WERI-Rb-1 (cell line): ENCODE data around the gene PCED1A.
"Not testable (repeated sequence)": the region's sequence is repeated elsewhere in the genome, so short reads cannot be mapped to it uniquely, and the experiment has no call there.

Experiments
- DNase-seq: peaks from one replicate; pipeline ENCODE4 v3.0.0-alpha.2; 2020
- H3K27ac ChIP-seq: fragments of 250-450 bp; sonication (Bioruptor Pico); 2 replicates; pipeline ENCODE4 v1.5.1; 2020; ENCODE audit warnings: mild to moderate bottlenecking, moderate library complexity
- H3K27me3 ChIP-seq: fragments of 250-450 bp; sonication (Bioruptor Pico); 2 replicates; pipeline ENCODE4 v1.5.1; 2021; ENCODE audit warnings: mild to moderate bottlenecking, low read depth, moderate library complexity; ENCODE audit not compliant: insufficient read depth, severe bottlenecking
- H3K36me3 ChIP-seq: fragments of 250-450 bp; sonication (Bioruptor Pico); 2 replicates; pipeline ENCODE4 v1.5.1; 2020; ENCODE audit warnings: mild to moderate bottlenecking, moderate library complexity
- H3K4me3 ChIP-seq: 2 replicates; pipeline ENCODE4 v1.5.1; 2011; ENCODE audit warnings: low read depth, mild to moderate bottlenecking, control low read depth, low read length
- H3K9me3 ChIP-seq: fragments of 250-450 bp; sonication (Bioruptor Pico); 2 replicates; pipeline ENCODE4 v1.5.1; 2021; ENCODE audit warnings: mild to moderate bottlenecking, moderate library complexity; ENCODE audit not compliant: severe bottlenecking
- TF ChIP-seq, protein P1 (sequence below): IDR thresholded peaks from 2 replicates; pipeline ENCODE4 v1.5.1; 2011; ENCODE audit warnings: low read depth, mild to moderate bottlenecking, control low read depth, inconsistent platforms, low read length

PCED1A gene

DNA sequence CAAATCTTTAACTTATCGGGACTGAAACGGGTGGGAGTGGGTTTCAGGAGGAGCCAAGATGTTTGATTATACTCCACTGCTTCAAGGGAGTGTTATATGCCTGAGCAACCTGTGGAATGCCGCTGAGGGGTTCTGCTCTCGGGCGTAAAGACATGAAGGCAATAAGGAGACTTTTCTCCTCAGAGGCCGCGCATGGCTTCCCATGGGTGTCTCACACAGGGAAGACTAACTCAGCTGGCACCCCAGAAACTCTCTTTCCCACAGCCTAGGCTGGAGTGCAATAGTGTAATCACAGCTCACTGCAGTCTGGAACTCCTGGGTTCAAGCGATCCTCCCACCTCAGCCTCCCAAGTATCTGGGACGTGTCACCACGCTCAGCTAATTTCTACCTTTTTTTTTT is 30.8 kb downstream of the PCED1A start:
- Histone ChIP-seq H3K4me3 (no peak overlapping the region), H3K27ac (no peak overlapping the region; the same call in 1 of the 2 replicates), H3K36me3 (no peaks in the 10 kb centered on the region), H3K9me3 (peaks cover 15% of the 10 kb centered on the region), H3K27me3 (no peaks in the 10 kb centered on the region)
- no peak for DNase-seq
- TF ChIP-seq, protein P1, sequence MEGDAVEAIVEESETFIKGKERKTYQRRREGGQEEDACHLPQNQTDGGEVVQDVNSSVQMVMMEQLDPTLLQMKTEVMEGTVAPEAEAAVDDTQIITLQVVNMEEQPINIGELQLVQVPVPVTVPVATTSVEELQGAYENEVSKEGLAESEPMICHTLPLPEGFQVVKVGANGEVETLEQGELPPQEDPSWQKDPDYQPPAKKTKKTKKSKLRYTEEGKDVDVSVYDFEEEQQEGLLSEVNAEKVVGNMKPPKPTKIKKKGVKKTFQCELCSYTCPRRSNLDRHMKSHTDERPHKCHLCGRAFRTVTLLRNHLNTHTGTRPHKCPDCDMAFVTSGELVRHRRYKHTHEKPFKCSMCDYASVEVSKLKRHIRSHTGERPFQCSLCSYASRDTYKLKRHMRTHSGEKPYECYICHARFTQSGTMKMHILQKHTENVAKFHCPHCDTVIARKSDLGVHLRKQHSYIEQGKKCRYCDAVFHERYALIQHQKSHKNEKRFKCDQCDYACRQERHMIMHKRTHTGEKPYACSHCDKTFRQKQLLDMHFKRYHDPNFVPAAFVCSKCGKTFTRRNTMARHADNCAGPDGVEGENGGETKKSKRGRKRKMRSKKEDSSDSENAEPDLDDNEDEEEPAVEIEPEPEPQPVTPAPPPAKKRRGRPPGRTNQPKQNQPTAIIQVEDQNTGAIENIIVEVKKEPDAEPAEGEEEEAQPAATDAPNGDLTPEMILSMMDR = no peak

DNA sequence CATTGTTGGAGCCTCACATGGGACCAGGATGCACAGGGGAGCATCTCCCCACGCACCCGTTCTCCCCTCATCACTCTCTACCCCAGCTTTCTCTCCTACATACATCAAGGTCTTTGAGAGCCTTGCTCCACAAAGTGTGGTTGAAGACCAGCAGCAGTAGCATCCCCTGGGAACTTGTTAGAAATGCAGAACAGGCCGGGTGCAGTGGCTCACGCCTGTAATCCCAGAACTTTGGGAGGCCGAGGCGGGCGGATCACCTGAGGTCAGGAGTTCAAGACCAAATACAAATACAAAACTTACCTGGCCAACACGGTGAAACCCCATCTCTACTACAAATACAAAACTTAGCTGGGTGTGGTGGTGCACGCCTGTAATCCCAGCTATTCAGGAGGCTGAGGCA is 32.5 kb downstream of the PCED1A start:
- not testable (repeated sequence) for H3K36me3 ChIP-seq, H3K27ac ChIP-seq, H3K27me3 ChIP-seq, DNase-seq, H3K4me3 ChIP-seq
- H3K9me3 ChIP-seq = peaks cover 15% of the 10 kb centered on the region

DNA sequence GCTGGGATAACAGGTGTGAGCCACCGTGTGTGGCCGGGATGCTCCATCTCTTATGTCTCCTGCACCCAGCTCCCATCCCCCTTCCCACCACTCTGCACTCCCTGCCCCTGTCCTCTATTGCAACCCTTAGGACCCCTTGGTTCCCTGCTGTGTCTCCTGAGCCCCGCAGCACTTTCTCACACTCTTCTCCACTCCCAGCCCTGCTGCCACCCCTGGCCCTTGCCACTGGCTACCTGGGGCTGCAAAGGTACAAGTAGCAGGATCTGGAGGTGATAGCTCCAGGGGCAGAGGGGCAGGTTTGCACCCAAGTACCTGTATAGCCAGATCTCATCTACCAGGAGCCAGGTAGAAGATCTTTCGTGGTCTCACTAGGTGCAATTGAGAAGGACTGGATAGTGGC is 33.4 kb downstream of the PCED1A start:
- Histone ChIP-seq H3K36me3 (no peaks in the 10 kb centered on the region), H3K27ac (no peak overlapping the region), H3K9me3 (peaks cover 11% of the 10 kb centered on the region), H3K27me3 (no peaks in the 10 kb centered on the region), H3K4me3 (no peak overlapping the region)
- TF ChIP-seq, protein P1 = no peak
- DNase-seq = no peak

DNA sequence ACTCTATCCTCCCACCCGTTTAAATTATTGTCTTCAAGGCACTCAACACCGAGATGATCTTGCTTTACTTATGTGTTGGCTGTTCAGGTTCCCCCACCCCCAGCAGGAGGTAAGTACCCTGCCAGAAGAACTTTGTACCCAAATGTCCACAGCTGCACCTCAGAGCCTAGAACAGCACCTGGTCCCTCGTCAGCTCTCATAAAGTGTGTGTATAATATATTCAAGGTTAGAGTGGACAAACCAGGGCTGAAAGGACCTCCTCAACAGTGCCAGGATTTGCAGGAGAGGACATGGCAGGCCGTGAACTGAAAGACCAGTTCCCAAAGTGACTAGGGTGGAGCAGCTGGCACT is 34.1 kb downstream of the PCED1A start:
- peaks cover 6% of the 10 kb centered on the region for H3K9me3 ChIP-seq
- H3K4me3 ChIP-seq = no peak overlapping the region
- TF ChIP-seq, protein P1 = no peak
- H3K27ac ChIP-seq = no peak overlapping the region
- no peak for DNase-seq
- no peaks in the 10 kb centered on the region for H3K36me3 ChIP-seq
- H3K27me3 ChIP-seq = no peaks in the 10 kb centered on the region

DNA sequence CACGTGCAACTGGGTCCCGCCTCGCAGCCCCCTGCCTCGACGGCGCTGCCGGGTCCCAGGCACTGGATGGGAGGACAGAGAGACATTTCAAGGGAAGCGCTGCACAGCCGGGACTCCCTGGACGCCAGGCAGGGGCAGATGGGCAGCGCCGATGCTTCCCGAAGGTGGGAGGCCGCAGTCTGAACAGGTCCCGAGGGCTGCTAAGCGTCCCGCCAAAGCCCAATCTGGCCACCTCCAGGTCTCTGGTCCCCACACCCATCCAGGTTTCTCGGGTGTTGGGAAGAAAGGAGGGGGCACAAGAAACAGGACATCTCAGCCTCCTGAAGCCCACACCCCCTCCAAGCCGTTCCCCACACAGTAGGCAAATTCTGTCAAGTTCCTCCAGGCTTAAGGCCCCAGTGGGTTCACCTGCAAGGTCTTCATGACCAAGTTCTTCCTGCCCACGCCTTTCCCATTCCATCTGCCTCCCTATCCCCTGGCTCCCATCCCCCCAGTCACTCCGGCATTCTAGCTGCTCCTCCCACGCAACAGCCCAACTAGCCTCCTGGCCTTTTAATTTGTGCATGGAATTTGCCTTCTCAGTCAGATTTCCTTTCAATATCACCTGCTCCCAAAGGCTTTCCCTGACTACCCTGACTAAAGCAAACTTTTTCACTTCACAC is 34.6 kb downstream of the PCED1A start:
- TF ChIP-seq, protein P1 = no peak
- no peak overlapping the region for H3K4me3 ChIP-seq
- no peak overlapping the region for H3K27ac ChIP-seq
- no peaks in the 10 kb centered on the region for H3K36me3 ChIP-seq
- DNase-seq = no peak
- H3K27me3 ChIP-seq = no peaks in the 10 kb centered on the region
- H3K9me3 ChIP-seq = peaks cover 6% of the 10 kb centered on the region

DNA sequence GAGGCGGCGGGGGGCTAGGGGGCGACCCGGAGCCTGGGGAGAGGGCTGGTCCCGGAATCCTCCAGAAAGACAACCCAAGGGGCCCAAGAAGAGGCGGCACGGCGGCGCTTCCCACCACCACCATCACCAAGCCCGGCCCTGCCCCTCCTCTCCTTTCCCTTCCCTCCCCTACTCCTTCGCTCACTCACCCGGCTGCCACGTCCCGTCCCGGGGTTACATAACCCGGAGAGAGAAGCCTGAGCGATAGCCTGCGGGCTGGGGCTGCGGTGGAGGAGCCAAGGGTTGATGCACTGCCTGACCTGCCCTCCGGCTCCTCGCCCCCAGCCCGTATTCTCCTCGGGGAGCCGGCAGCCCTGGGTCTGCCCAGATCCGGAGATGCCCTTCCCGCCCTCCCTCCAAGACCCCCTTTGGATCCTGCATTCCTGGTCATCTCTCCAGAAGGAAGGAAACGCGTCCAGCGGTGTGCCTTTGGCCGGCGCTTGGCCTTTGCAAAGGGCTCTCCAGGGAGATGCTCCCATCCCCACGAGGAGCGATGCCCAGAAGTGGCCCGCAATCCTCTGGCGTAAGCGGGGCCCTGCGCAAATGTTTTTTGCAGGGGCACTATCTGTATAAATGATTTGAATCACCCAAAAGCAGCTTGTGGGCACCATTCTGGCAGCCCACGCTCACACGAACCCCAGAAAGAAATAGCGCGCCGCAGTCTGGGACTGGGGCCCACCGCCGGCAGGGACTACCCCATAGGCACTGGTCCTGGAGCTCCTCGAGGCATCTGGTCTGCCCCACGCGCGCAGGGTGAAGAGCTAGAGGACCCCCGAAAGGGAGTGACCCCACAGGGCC is 35.4 kb downstream of the PCED1A start:
- no peak overlapping the region for H3K27ac ChIP-seq
- TF ChIP-seq, protein P1 = no peak
- H3K27me3 ChIP-seq = no peaks in the 10 kb centered on the region
- no peak overlapping the region for H3K4me3 ChIP-seq
- no peaks in the 10 kb centered on the region; the same call in 1 of the 2 replicates for H3K36me3 ChIP-seq
- H3K9me3 ChIP-seq = peaks cover 6% of the 10 kb centered on the region
- no peak for DNase-seq
